HL-60 (cell line): ENCODE data around the gene EIF4G2.

Experiments used
- DNase-seq, 2 experiments: peaks; one replicate each; pipeline ENCODE4 v3.0.0-alpha.2; 2010 to 2020; ENCODE audit warnings: low read depth in 1 of 2, low spot score in 1 of 2
- H3K27ac ChIP-seq: fragments of 250-450 bp; sonication (Bioruptor Pico); replicated peaks from 2 replicates; pipeline ENCODE4 v1.5.1; 2020; ENCODE audit warnings: mild to moderate bottlenecking, moderate library complexity
- H3K27me3 ChIP-seq: fragments of 250-450 bp; sonication (Bioruptor Pico); 2 replicates; pipeline ENCODE4 v1.5.1; 2021; ENCODE audit warnings: mild to moderate bottlenecking, moderate library complexity; ENCODE audit not compliant: insufficient read depth, poor library complexity, severe bottlenecking
- H3K4me3 ChIP-seq: replicated peaks from 2 replicates; pipeline ENCODE4 v1.5.1; 2011; ENCODE audit warnings: mild to moderate bottlenecking, control low read depth, low read length; ENCODE audit not compliant: insufficient read depth
- GABPA ChIP-seq: IDR thresholded peaks from 2 replicates; pipeline ENCODE4 v1.6.1; 2012; ENCODE audit warnings: low read depth
- POLR2AphosphoS5 ChIP-seq: IDR thresholded peaks from 2 replicates; pipeline ENCODE4 v1.6.1; 2012; ENCODE audit warnings: low read depth
- SPI1 ChIP-seq: IDR thresholded peaks from 2 replicates; pipeline ENCODE4 v1.6.1; 2012; ENCODE audit warnings: low read depth, mild to moderate bottlenecking, borderline replicate concordance
- TF ChIP-seq, protein P1 (sequence below): IDR thresholded peaks from one replicate; pipeline ENCODE4 v1.5.1; 2011; ENCODE audit warnings: low read length, control low read depth, inconsistent platforms; ENCODE audit not compliant: insufficient read depth
- TF ChIP-seq, protein P2 (sequence below): IDR thresholded peaks from 2 replicates; pipeline ENCODE4 v1.6.1; 2012; ENCODE audit warnings: low read depth; ENCODE audit not compliant: insufficient replicate concordance

The EIF4G2 gene

DNA sequence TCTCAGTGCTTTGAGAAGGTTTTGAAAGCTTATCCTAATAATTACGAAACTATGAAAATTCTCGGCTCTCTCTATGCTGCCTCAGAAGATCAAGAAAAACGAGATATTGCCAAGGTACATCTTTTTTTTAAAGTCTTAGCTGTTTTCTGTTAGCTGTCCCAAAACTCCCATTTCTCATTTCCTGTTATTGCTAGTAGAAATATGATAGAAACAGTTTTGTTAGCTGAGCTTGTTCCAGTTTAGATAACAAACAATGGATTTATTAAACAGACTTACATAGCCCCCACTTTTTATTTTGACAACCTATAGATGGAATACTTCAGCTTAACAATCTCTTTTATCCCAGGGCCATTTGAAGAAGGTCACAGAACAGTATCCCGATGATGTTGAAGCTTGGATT is 45.0 kb downstream of the EIF4G2 start:
- no peak for DNase-seq
- H3K27me3 ChIP-seq: no peaks in the 10 kb centered on the region
- H3K4me3 ChIP-seq: no peak overlapping the region
- H3K27ac ChIP-seq: no peak overlapping the region
- TF ChIP-seq, protein P1, sequence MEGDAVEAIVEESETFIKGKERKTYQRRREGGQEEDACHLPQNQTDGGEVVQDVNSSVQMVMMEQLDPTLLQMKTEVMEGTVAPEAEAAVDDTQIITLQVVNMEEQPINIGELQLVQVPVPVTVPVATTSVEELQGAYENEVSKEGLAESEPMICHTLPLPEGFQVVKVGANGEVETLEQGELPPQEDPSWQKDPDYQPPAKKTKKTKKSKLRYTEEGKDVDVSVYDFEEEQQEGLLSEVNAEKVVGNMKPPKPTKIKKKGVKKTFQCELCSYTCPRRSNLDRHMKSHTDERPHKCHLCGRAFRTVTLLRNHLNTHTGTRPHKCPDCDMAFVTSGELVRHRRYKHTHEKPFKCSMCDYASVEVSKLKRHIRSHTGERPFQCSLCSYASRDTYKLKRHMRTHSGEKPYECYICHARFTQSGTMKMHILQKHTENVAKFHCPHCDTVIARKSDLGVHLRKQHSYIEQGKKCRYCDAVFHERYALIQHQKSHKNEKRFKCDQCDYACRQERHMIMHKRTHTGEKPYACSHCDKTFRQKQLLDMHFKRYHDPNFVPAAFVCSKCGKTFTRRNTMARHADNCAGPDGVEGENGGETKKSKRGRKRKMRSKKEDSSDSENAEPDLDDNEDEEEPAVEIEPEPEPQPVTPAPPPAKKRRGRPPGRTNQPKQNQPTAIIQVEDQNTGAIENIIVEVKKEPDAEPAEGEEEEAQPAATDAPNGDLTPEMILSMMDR: no peak
- TF ChIP-seq, protein P2, sequence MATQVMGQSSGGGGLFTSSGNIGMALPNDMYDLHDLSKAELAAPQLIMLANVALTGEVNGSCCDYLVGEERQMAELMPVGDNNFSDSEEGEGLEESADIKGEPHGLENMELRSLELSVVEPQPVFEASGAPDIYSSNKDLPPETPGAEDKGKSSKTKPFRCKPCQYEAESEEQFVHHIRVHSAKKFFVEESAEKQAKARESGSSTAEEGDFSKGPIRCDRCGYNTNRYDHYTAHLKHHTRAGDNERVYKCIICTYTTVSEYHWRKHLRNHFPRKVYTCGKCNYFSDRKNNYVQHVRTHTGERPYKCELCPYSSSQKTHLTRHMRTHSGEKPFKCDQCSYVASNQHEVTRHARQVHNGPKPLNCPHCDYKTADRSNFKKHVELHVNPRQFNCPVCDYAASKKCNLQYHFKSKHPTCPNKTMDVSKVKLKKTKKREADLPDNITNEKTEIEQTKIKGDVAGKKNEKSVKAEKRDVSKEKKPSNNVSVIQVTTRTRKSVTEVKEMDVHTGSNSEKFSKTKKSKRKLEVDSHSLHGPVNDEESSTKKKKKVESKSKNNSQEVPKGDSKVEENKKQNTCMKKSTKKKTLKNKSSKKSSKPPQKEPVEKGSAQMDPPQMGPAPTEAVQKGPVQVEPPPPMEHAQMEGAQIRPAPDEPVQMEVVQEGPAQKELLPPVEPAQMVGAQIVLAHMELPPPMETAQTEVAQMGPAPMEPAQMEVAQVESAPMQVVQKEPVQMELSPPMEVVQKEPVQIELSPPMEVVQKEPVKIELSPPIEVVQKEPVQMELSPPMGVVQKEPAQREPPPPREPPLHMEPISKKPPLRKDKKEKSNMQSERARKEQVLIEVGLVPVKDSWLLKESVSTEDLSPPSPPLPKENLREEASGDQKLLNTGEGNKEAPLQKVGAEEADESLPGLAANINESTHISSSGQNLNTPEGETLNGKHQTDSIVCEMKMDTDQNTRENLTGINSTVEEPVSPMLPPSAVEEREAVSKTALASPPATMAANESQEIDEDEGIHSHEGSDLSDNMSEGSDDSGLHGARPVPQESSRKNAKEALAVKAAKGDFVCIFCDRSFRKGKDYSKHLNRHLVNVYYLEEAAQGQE: no peak
- TF ChIP-seq POLR2AphosphoS5: no peak

DNA sequence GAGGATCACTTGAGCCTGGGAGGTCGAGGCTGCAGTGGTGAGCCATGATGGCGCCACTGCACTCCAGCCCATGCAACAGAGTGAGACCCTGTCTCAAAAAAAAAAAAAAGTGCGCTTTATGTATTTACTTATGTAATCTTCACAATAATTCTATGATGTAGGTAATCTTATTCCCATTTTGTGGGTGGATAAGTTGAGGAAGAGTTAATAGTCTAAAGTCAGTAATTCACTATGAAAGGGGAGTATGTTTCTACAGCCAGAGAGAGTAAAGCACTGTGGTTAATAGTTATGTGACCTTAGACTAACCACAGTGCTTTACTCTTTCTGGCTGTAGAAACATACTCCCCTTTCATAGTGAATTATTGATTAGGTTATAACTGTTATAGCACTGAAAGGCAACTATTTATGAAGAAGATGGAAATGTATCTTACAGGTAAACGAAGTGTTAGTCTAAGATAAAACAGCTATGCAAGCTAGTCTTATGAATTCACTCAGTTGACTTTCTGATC is 45.8 kb downstream of the EIF4G2 start:
- H3K27ac ChIP-seq: no peak overlapping the region
- H3K27me3 ChIP-seq: no peaks in the 10 kb centered on the region
- no peak overlapping the region for H3K4me3 ChIP-seq
- no peak for TF ChIP-seq POLR2AphosphoS5
- no peak for TF ChIP-seq GABPA
- no peak for TF ChIP-seq SPI1
- TF ChIP-seq, protein P2: no peak
- TF ChIP-seq, protein P1: no peak
- DNase-seq: no peak

DNA sequence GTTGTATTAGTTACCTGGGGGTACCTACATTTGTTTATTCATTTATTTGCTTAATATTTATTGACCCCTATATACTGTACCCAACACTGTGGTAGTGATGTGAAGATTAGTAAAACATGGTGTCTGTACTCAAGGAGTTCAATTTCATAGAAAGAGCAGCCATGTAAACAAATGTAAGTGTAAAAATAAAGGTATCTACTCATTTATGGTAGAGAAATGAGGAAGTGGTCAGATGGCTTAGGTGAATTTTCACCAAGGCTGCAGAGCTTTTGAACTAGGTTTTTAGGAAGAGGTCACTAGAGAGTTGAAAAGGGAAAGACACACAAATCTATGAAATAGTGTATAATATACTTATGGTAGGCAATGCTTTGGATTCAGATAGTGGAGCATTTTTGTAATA is 46.5 kb downstream of the EIF4G2 start:
- no peaks in the 10 kb centered on the region for H3K27me3 ChIP-seq
- TF ChIP-seq GABPA (no peak), SPI1 (peak; percentile 97), POLR2AphosphoS5 (no peak)
- TF ChIP-seq, protein P2: no peak
- peak in 1 of 2 experiments; percentile 51 for DNase-seq

More for the DNA sequence above, 46.5 kb downstream of the EIF4G2 start:
- Histone ChIP-seq H3K4me3 (no peak overlapping the region), H3K27ac (no peak overlapping the region)
